HUES6 (cell line): Measurements from ENCODE around the gene NR1D2.
"Not testable (repeated sequence)": the region's sequence is repeated elsewhere in the genome, so short reads cannot be mapped to it uniquely, and the experiment has no call there.

Source experiments
- H3K27ac ChIP-seq: 2 replicates; pipeline ENCODE4 v1.7.0; 2013; ENCODE audit warnings: low read depth, mild to moderate bottlenecking, low read length, inconsistent platforms
- H3K27me3 ChIP-seq: 2 replicates; pipeline ENCODE4 v1.6.1; 2013; ENCODE audit warnings: low read length; ENCODE audit not compliant: control insufficient read depth, insufficient read depth
- H3K36me3 ChIP-seq: 2 replicates; pipeline ENCODE4 v1.6.1; 2013; ENCODE audit warnings: low read length; ENCODE audit not compliant: control insufficient read depth, insufficient read depth
- H3K4me1 ChIP-seq: 2 replicates; pipeline ENCODE4 v1.6.1; 2013; ENCODE audit warnings: low read length; ENCODE audit not compliant: control insufficient read depth, insufficient read depth
- H3K4me3 ChIP-seq: 2 replicates; pipeline ENCODE4 v1.5.1; 2013; ENCODE audit warnings: low read depth, low read length
- H3K9ac ChIP-seq: one replicate; pipeline ENCODE4 v1.6.1; 2013; ENCODE audit warnings: mild to moderate bottlenecking, low read length
- H3K9me3 ChIP-seq: 2 replicates; pipeline ENCODE4 v1.6.1; 2013; ENCODE audit warnings: low read depth, low read length; ENCODE audit not compliant: control insufficient read depth, insufficient read depth

The NR1D2 gene

DNA sequence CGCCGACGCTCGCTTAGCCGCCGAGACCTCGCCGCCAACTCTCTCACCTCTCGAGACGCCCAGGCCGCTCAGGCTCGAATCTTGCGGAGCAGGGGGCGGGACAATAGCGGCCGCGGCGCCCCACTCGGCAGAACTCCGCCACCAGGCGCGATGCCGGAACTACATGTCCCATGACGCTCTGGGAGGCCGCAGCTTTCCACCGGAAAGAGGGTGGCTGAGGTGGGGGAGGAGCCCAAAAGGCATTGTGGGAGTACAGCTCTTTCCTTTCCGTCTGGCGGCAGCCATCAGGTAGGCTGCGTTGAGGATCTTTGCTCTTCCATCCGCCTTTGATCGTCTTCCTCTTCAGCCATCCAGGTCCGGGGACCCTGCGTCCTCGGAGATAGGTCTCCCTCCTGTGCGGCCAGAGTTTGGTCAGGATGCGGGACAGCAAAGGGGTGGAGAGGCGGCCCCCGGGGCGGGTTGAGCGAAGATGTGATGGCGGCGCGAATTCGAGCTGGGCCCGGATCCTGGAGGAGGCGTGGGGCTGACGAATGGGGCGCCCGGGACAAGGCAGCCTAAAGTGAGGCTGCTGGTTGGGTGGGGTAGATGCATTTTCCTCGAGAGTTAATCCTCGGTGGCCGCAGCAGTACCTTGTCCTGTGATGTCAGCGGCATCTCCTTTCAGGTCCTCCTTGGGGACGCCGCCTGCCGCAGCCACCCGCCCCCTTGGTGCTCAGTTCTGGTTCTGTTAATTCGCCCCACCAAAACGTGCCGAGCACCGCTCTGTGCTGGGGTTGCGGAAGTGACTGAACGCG lies 28.0 kb upstream of the NR1D2 start, which contains the start of the genes NKIRAS1 and RPL15:
Gene NKIRAS1, minus strand, starts transcription at position 105 of the 793 bp plus-strand sequence. CDS start 6,086 bp downstream, outside the sequence.
Gene RPL15, plus strand, starts transcription at position 247 of the 793 bp plus-strand sequence. CDS start 728 bp downstream, outside the sequence.
- Histone ChIP-seq H3K27ac (peak within 1 kb of the TSS; percentile 96), H3K36me3 (peaks cover 38% of the 10 kb centered on the region), H3K4me3 (peak within 1 kb of the TSS; percentile 90), H3K9me3 (no peaks in the 10 kb centered on the region), H3K27me3 (no peaks in the 10 kb centered on the region), H3K9ac (peak within 1 kb of the TSS; percentile 97), H3K4me1 (peaks cover 11% of the 10 kb centered on the region)

DNA sequence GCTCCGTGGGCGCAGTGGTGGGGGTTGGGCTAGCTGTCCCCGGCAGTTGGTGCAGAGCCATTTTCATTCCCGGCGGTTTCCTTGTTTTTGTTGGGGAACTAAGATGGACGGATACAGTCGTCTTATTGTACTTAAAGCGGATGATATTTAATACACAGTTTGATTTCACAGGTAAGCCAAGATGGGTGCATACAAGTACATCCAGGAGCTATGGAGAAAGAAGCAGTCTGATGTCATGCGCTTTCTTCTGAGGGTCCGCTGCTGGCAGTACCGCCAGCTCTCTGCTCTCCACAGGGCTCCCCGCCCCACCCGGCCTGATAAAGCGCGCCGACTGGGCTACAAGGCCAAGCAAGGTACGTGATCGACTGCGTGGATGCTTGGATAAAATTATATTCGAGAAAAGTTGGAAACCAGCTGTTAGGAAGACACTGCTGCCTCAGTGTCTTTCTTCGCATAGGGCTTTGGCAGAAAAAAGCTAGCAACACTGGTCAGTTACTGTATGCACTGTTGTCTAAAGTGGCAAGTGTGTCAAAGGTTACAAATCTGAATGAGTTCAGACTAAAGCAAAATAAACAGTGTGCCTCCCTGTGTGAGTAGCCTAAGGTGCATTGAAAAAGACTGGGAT lies 27.3 kb upstream of the NR1D2 start:
- Histone ChIP-seq H3K27ac (peak overlapping the region; percentile 96), H3K4me1 (peaks cover 11% of the 10 kb centered on the region), H3K36me3 (peaks cover 38% of the 10 kb centered on the region), H3K4me3 (peak overlapping the region; percentile 90), H3K9ac (peak overlapping the region; percentile 97)
- not testable (repeated sequence) for H3K27me3 ChIP-seq, H3K9me3 ChIP-seq

DNA sequence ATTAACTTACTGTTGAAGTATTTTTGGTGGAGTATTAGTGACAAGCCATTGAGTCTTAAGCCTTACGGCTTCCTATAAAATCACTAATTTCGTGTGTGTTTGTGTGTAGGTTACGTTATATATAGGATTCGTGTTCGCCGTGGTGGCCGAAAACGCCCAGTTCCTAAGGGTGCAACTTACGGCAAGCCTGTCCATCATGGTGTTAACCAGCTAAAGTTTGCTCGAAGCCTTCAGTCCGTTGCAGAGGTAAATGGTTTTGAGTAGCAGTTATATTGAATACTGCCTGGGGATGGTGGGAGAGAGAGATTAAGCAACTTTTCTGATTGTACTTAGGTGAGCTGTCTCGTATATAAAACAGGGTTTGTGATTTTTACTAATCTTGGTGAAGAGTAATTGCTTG lies 26.8 kb upstream of the NR1D2 start:
- H3K9me3 ChIP-seq, H3K27me3 ChIP-seq: not testable (repeated sequence)
- H3K4me3 ChIP-seq: peak overlapping the region; percentile 90
- H3K9ac ChIP-seq: peak overlapping the region; percentile 97
- H3K4me1 ChIP-seq: peaks cover 11% of the 10 kb centered on the region
- H3K36me3 ChIP-seq: peaks cover 38% of the 10 kb centered on the region
- peak overlapping the region; percentile 96 for H3K27ac ChIP-seq

DNA sequence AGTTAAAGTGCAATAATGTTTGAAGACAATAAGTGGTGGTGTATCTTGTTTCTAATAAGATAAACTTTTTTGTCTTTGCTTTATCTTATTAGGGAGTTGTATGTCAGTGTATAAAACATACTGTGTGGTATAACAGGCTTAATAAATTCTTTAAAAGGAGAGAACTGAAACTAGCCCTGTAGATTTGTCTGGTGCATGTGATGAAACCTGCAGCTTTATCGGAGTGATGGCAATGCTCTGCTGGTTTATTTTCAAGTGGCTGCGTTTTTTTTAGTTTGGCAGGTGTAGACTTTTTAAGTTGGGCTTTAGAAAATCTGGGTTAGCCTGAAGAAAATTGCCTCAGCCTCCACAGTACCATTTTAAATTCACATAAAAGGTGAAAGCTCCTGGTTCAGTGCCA lies 25.5 kb upstream of the NR1D2 start:
- Histone ChIP-seq H3K9ac (no peak overlapping the region), H3K27me3 (no peaks in the 10 kb centered on the region), H3K27ac (no peak overlapping the region), H3K9me3 (no peaks in the 10 kb centered on the region), H3K4me1 (peaks cover 17% of the 10 kb centered on the region), H3K36me3 (peaks cover 38% of the 10 kb centered on the region), H3K4me3 (no peak overlapping the region; the same call in 1 of the 2 replicates)

DNA sequence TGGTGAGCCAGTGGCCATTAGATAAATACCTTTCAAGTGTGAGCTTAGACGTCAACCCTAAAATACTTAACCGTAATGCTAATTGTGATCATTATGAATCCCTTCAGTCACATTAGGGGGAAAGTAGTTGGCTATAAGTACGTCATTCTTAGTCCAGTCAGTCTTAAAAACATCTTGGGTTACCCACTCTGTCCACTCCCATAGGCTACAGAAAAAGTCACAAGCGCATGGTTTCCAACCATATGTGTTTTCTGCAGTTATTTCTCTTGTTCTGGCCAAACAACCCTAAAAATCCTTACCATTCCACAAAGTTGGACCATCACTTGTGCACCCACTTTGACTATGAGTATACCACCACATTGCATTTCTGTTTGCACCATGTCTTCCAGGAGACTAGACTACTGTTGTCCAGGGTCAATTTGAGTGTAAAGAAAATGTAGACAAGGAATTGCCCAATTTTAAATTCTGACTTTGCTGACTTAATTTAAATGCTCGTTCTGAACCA lies 24.9 kb upstream of the NR1D2 start:
- H3K4me3 ChIP-seq: no peak overlapping the region
- peaks cover 12% of the 10 kb centered on the region for H3K4me1 ChIP-seq
- H3K27me3 ChIP-seq: no peaks in the 10 kb centered on the region
- H3K9me3 ChIP-seq: no peaks in the 10 kb centered on the region
- H3K27ac ChIP-seq: no peak overlapping the region
- peaks cover 38% of the 10 kb centered on the region for H3K36me3 ChIP-seq
- H3K9ac ChIP-seq: no peak overlapping the region

- H3K36me3 ChIP-seq: peaks cover 38% of the 10 kb centered on the region
- H3K27me3 ChIP-seq: no peaks in the 10 kb centered on the region
- H3K4me1 ChIP-seq: peaks cover 6% of the 10 kb centered on the region
- no peak overlapping the region for H3K27ac ChIP-seq
- no peaks in the 10 kb centered on the region for H3K9me3 ChIP-seq
- H3K9ac ChIP-seq: no peak overlapping the region
- no peak overlapping the region for H3K4me3 ChIP-seq
Observed at GRCh38 chr3:23921052-23921511, 24.0 kb upstream of the NR1D2 start.

- H3K9ac ChIP-seq: no peak overlapping the region
- H3K4me3 ChIP-seq: no peak overlapping the region
- H3K27me3 ChIP-seq: no peaks in the 10 kb centered on the region
- no peaks in the 10 kb centered on the region for H3K9me3 ChIP-seq
- H3K27ac ChIP-seq: no peak overlapping the region
- peaks cover 6% of the 10 kb centered on the region for H3K4me1 ChIP-seq
- peaks cover 23% of the 10 kb centered on the region for H3K36me3 ChIP-seq
Observed at GRCh38 chr3:23923786-23924185, 21.3 kb upstream of the NR1D2 start.

- no peak overlapping the region for H3K4me3 ChIP-seq
- peaks cover 3% of the 10 kb centered on the region; the same call in 1 of the 2 replicates for H3K36me3 ChIP-seq
- no peaks in the 10 kb centered on the region for H3K9me3 ChIP-seq
- H3K27ac ChIP-seq: no peak overlapping the region
- H3K4me1 ChIP-seq: peaks cover 9% of the 10 kb centered on the region
- no peaks in the 10 kb centered on the region for H3K27me3 ChIP-seq
- H3K9ac ChIP-seq: no peak overlapping the region
Observed at GRCh38 chr3:23926246-23926645, 18.8 kb upstream of the NR1D2 start.

GRCh38 chr3:23926736-23927135 lies 18.4 kb upstream of the NR1D2 start:
- no peak overlapping the region for H3K27ac ChIP-seq
- no peaks in the 10 kb centered on the region for H3K9me3 ChIP-seq
- H3K4me1 ChIP-seq: peaks cover 12% of the 10 kb centered on the region

DNA sequence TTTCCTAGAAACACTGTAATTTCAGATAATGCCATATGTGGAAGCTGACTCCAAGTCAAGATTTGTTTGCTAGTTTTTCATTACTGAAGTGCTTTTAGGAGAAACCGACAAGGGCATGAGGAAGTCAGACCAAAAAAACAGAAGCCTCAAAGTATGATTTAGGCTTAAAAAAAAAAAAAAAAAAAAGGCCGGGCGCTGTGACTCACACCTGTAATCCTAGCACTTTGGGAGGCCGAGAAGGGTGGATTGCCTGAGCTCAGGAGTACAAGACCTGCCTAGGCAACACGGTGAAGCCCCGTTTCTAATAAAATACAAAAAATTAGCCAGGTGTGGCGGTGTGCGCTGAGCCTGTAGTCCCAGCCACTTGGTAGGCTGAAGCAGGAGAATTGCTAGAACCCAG lies 16.6 kb upstream of the NR1D2 start:
- H3K36me3 ChIP-seq: no peaks in the 10 kb centered on the region

More at GRCh38 chr3:23926736-23927135, 18.4 kb upstream of the NR1D2 start:
- Histone ChIP-seq H3K36me3 (no peaks in the 10 kb centered on the region), H3K4me3 (no peak overlapping the region), H3K9ac (no peak overlapping the region), H3K27me3 (no peaks in the 10 kb centered on the region)

GRCh38 chr3:23931597-23931996 lies 13.5 kb upstream of the NR1D2 start:
- no peak overlapping the region for H3K4me3 ChIP-seq
- no peaks in the 10 kb centered on the region for H3K27me3 ChIP-seq
- H3K9me3 ChIP-seq: no peaks in the 10 kb centered on the region
- no peak overlapping the region for H3K9ac ChIP-seq
- H3K27ac ChIP-seq: no peak overlapping the region
- peaks cover 6% of the 10 kb centered on the region for H3K4me1 ChIP-seq
- no peaks in the 10 kb centered on the region for H3K36me3 ChIP-seq

More for the DNA sequence above, 16.6 kb upstream of the NR1D2 start:
- Histone ChIP-seq H3K4me1 (peaks cover 12% of the 10 kb centered on the region), H3K9ac (no peak overlapping the region), H3K9me3 (no peaks in the 10 kb centered on the region), H3K27ac (no peak overlapping the region), H3K27me3 (no peaks in the 10 kb centered on the region), H3K4me3 (no peak overlapping the region)
